ENCODE results near the gene TMEM178B. TPM values are rescaled to one million over a fixed set of nuclear protein-coding genes. Genes with fewer than 3 reads are reported as not detected.

TMEM178B gene
- under 0.01 TPM in 2 replicates for total RNA-seq (2012; rRNA removed)
- 0.05 and 0.06 TPM in 2 replicates for polyA plus RNA-seq (2012; rRNA removed)
- 0.03 and 0.20 TPM in 2 replicates for polyA plus RNA-seq (2012; cell fraction: cytosol; rRNA removed)
- polyA plus RNA-seq (2012; cell fraction: nucleus; rRNA removed; ENCODE audit: low replicate concordance): 0.03 and 0.13 TPM in 2 replicates
- percentile 40 among the genes with signal in this experiment for Bru-seq, nascent RNA
- BruChase-seq, experiment 1, labeled RNA remaining after a 6-hour chase: percentile 30 among the genes with signal in this experiment
- BruChase-seq, experiment 2, labeled RNA remaining after a 2-hour chase: percentile 35 among the genes with signal in this experiment
- long read RNA-seq, partial matches to known transcripts: 0 of 1 reads
- long read RNA-seq, other reads (novel, unspliced or antisense): 1 of 1 reads

- Histone ChIP-seq H2AFZ (replicated peaks; ENCODE audit: low read length, poor library complexity) (peak within 1 kb of the TSS; percentile 83), H2AK9ac (replicated peaks; ENCODE audit: low read depth, low read length, poor library complexity) (no peak within 1 kb of the TSS), H4K5ac (ENCODE audit: low read depth, low read length) (no peak within 1 kb of the TSS), H3K18ac (ENCODE audit: low read depth, low read length) (no peak within 1 kb of the TSS), H3K23ac (ENCODE audit: low read depth, low read length) (no peak within 1 kb of the TSS), H2BK120ac (ENCODE audit: low read depth, low read length) (no peak within 1 kb of the TSS), H3K4me1 (ENCODE audit: control insufficient read depth, insufficient read depth, low read length) (peaks cover 1% of the 10 kb centered on the region; the same call in 1 of the 2 replicates), H2BK20ac (ENCODE audit: low read depth, low read length) (no peak within 1 kb of the TSS), H2BK15ac (ENCODE audit: low read depth, low read length) (no peak within 1 kb of the TSS), H3K4ac (ENCODE audit: low read depth, low read length) (no peak within 1 kb of the TSS), H3K9me1 (ENCODE audit: insufficient read depth, low read length) (no peaks in the 10 kb centered on the region), H3K4me3 (ENCODE audit: insufficient read depth, low read depth, low read length) (peak within 1 kb of the TSS; percentile 47), H4K8ac (ENCODE audit: low read depth in 2 of 2, low read length in 2 of 2) (no peak within 1 kb of the TSS), H3K9me3 (ENCODE audit: control insufficient read depth, insufficient read depth, low read length) (no peaks in the 10 kb centered on the region), H3K27ac (ENCODE audit: insufficient read depth, low read length) (no peak within 1 kb of the TSS), H4K20me1 (ENCODE audit: insufficient read depth, low read length) (no peaks in the 10 kb centered on the region), H3K4me2 (ENCODE audit: low read depth, low read length) (peak within 1 kb of the TSS; percentile 82), H4K91ac (ENCODE audit: insufficient read depth, low read depth, low read length) (no peak within 1 kb of the TSS), H2AK5ac (ENCODE audit: low read depth, low read length) (no peak within 1 kb of the TSS), H3K56ac (ENCODE audit: extremely low read depth, insufficient read depth, low read length) (no peak within 1 kb of the TSS), H3K9ac (ENCODE audit: low read depth, low read length) (peak within 1 kb of the TSS; percentile 33; the same call in 1 of the 2 replicates), H3K27me3 (ENCODE audit: control insufficient read depth, insufficient read depth, low read length) (peaks cover 44% of the 10 kb centered on the region), H3K79me1 (ENCODE audit: low read depth in 1 of 2, low read length in 2 of 2) (no peaks in the 10 kb centered on the region), H3K14ac (replicated peaks; ENCODE audit: low read depth, low read length) (no peak within 1 kb of the TSS), H3K36me3 (ENCODE audit: control insufficient read depth, insufficient read depth, low read length) (no peaks in the 10 kb centered on the region), H2BK5ac (ENCODE audit: low read depth, low read length, poor library complexity, severe bottlenecking) (no peak within 1 kb of the TSS)
- POLR2A ChIA-PET (ENCODE audit: unreplicated experiment): no interaction called here
- CTCF ChIA-PET: no interaction called here
- in situ Hi-C loops (cut with MboI; ENCODE audit: low sequenced_read_pairs) (no loop called here), intact Hi-C loops (cut with micrococcal nuclease) (loop anchor here (2.0 to 10.0 kb wide), 2 partner anchors 59 to 581 kb away; partner anchors contain the start of gene MRPS33), dilution Hi-C loops (cut with HindIII; ENCODE audit: low sequenced_read_pairs, unreplicated experiment) (no loop called here)
- no TSS peak for BruUV-seq (replicated peaks)
- no peak for TF ChIP-seq MAZ (IDR thresholded peaks at IDR 0.05; ENCODE audit: borderline replicate concordance, low read depth, low read length)
- no peak for TF ChIP-seq SMC3 (IDR thresholded peaks at IDR 0.05; ENCODE audit: low read depth, low read length)
- no peak for TF ChIP-seq CHD1 (IDR thresholded peaks at IDR 0.05; ENCODE audit: low read depth, low read length)
- TF ChIP-seq, protein P1, sequence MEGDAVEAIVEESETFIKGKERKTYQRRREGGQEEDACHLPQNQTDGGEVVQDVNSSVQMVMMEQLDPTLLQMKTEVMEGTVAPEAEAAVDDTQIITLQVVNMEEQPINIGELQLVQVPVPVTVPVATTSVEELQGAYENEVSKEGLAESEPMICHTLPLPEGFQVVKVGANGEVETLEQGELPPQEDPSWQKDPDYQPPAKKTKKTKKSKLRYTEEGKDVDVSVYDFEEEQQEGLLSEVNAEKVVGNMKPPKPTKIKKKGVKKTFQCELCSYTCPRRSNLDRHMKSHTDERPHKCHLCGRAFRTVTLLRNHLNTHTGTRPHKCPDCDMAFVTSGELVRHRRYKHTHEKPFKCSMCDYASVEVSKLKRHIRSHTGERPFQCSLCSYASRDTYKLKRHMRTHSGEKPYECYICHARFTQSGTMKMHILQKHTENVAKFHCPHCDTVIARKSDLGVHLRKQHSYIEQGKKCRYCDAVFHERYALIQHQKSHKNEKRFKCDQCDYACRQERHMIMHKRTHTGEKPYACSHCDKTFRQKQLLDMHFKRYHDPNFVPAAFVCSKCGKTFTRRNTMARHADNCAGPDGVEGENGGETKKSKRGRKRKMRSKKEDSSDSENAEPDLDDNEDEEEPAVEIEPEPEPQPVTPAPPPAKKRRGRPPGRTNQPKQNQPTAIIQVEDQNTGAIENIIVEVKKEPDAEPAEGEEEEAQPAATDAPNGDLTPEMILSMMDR (conservative IDR thresholded peaks at IDR 0.05; ENCODE audit: low read depth, low read length): no peak
- TF ChIP-seq MAFK (IDR thresholded peaks at IDR 0.05; ENCODE audit: low read depth, low read length): no peak
- TF ChIP-seq RAD21 (IDR thresholded peaks at IDR 0.05; ENCODE audit: low read length): no peak
- TF ChIP-seq RCOR1 (IDR thresholded peaks at IDR 0.05; ENCODE audit: insufficient replicate concordance, low read length): no peak
- TF ChIP-seq POLR2A (IDR thresholded peaks at IDR 0.05; ENCODE audit: low read depth, low read length): no peak
- no peak for TF ChIP-seq USF2 (IDR thresholded peaks at IDR 0.05; ENCODE audit: low read depth, low read length)
- TF ChIP-seq MXI1 (IDR thresholded peaks at IDR 0.05; ENCODE audit: borderline replicate concordance, low read depth, low read length): no peak
- TF ChIP-seq CEBPB (IDR thresholded peaks at IDR 0.05; ENCODE audit: low read depth, low read length): no peak
- TF ChIP-seq, protein P2, sequence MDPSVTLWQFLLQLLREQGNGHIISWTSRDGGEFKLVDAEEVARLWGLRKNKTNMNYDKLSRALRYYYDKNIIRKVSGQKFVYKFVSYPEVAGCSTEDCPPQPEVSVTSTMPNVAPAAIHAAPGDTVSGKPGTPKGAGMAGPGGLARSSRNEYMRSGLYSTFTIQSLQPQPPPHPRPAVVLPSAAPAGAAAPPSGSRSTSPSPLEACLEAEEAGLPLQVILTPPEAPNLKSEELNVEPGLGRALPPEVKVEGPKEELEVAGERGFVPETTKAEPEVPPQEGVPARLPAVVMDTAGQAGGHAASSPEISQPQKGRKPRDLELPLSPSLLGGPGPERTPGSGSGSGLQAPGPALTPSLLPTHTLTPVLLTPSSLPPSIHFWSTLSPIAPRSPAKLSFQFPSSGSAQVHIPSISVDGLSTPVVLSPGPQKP (IDR thresholded peaks at IDR 0.05; ENCODE audit: borderline replicate concordance, low read depth, low read length): no peak
- no peak for ATAC-seq (ENCODE audit: low read depth)
- no peak for DNase-seq
- 4% methylated on average over 10 of the region's 47 CpGs; no CpG with 5 or more reads in 1 of the 2 experiments for WGBS, 2 experiments (ENCODE audit: extremely low coverage in 2 of 2, insufficient read length in 1 of 2)
Observed at GRCh38 chr7:141073641-141074161, at the start of gene TMEM178B. Gene TMEM178B (plus strand): TSS chr7:141074064.

Data from IMR-90 (cell line).